HG03135 (cell line): ENCODE results near the gene GSC2.

ENCODE experiments used
- ATAC-seq: cut with Tn5 transposase; IDR thresholded peaks from one replicate; pipeline ENCODE4 v1.9.1; 2021; ENCODE audit warnings: mild to moderate bottlenecking, moderate library complexity; ENCODE audit not compliant: unreplicated experiment

Gene GSC2

DNA sequence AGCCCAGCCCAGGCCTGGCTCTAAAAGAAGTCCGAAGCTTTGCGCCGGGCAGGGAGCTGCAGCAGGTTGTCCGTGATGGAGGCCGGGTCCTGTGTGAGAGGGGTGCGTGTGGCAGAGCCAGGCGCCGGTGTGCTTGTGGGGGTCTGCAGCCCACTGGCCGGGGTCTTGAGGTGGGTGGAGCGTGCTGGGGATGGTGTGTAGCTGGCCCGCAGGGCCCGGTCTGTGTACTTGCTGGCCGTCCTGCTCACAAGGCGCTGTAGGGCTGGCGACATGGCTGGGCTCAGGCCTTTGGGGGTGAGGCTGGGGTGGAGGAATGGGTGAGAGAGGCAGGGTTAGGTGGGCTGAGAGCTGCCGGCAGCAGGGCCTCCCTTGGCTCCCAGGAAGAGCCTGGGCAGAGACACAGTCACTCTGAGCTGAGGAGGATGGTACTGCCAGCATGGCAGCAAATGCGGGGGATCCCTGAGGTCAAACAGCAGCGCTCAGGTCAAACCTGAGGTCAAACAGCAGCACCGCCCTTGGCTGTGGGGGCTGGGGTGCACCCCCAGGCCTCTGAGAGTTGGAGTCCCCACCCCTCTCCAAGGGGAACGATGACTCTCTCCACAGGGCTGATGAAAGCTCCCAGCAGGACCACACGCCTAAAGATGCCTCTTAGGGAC is 15.8 kb downstream of the GSC2 start:
- no peak for ATAC-seq

DNA sequence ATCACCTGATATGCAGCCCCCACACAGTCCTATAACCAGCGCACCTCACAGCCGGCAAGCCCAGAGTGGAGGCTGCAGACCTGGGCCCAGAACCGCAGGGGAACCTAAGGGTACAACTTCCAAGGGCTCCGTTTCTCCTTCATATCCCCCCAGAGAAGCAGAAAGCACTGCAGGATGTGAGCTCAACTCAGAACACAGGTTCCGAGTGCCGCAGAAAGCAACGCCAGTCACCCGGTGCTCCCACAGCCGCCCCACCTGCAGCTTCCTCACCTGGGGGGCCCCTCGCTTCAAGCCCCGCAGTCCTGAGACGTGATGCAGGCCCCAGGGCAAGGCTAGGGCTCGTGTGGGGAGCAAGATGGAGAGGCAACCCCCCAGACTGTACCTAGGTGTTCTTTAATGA is 16.5 kb downstream of the GSC2 start:
- ATAC-seq, result no peak

DNA sequence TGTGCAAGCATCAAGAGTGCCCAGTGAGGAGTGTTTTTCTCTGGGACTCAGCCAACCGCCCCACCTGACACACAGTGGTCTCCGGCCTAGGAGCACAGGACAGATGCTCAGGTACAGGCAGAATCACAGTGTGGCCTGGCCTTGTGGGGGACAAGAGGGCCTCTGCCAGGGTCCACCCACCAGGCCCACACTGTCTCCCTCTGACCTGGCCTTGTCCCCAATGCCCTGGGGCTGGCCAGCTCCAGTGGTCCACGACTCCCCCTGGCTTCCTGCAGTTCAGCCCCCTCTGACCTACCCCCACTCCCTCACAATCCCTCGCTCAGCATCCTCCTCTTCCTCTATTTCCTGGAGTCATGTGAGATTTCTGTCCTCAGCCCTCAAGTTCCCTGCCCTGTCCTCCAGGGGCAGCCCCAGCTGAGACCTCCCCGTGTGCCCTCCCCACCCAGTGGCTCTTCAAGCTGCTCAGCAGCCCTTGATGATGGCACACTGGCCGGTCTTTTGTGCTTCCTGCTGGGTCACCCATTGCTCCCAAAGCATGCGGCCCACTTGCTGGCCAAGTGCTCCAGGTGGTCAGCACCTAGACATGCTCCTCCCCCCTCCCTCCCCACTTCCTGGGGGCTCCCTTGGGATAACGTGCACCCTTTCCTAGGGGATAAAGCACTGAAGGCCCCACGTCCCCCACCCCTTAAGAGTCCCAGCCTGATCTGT is 17.2 kb downstream of the GSC2 start:
- no peak for ATAC-seq

DNA sequence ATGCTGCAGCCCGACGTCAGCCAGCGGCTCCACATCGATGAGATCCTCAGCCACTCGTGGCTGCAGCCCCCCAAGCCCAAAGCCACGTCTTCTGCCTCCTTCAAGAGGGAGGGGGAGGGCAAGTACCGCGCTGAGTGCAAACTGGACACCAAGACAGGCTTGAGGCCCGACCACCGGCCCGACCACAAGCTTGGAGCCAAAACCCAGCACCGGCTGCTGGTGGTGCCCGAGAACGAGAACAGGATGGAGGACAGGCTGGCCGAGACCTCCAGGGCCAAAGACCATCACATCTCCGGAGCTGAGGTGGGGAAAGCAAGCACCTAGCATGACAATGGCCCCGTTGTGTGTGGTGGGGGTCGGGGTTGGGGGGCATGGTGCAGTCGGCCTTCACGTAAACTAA is 17.9 kb downstream of the GSC2 start:
- no peak for ATAC-seq

DNA sequence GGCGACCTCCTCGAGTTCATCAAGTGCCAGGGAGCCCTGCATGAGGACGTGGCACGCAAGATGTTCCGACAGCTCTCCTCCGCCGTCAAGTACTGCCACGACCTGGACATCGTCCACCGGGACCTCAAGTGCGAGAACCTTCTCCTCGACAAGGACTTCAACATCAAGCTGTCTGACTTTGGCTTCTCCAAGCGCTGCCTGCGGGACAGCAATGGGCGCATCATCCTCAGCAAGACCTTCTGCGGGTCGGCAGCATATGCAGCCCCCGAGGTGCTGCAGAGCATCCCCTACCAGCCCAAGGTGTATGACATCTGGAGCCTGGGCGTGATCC is 18.4 kb downstream of the GSC2 start:
- ATAC-seq, result no peak

DNA sequence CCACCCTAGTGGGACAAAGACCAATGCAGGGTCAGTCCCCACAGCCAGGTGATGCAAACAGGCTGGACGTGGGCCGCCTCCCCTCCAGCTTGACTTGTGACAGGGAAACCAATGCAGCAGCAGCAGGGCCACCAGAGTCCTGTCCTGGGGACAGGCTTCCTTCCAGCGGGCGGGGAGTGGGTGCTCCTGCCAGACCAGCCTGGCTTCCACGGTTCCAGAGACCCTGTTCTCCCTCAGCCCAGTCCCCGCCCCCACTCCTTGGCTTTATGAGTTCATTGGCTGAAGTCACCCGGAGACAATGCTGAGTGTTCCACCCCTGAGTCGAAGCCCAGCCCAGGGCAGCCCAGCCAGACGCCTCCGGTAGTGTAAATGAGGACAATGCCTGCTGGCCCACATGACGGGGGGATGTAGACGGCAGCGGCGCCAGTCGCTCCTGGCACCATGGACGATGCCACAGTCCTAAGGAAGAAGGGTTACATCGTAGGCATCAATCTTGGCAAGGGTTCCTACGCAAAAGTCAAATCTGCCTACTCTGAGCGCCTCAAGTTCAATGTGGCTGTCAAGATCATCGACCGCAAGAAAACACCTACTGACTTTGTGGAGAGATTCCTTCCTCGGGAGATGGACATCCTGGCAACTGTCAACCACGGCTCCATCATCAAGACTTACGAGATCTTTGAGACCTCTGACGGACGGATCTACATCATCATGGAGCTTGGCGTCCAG is 19.0 kb downstream of the GSC2 start, which contains the start of gene TSSK2:
TSS of gene TSSK2 (plus strand) at position 350 of the 726 bp plus-strand sequence. CDS start at position 442, 92 bp downstream.
- ATAC-seq, result no peak

DNA sequence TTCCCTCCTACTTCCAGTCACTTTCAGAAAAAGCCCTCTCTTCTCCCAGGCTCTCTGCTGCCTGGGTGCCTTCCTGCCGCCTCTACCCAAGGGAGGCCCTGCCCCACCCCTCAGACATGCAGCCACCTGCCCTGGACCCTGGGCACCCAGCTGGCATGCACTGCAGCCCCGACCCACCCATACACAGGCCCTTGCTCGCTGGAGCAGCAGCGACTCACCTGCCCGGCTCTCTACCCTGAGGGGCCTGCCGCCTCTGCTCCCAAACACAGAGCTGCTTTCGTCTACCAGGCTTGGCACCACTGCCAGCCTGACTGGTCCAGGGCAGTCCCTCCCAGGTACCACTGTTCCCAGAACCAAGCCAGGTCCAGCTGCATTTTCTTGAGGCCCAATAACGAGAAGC is 20.2 kb downstream of the GSC2 start:
- ATAC-seq, result no peak

DNA sequence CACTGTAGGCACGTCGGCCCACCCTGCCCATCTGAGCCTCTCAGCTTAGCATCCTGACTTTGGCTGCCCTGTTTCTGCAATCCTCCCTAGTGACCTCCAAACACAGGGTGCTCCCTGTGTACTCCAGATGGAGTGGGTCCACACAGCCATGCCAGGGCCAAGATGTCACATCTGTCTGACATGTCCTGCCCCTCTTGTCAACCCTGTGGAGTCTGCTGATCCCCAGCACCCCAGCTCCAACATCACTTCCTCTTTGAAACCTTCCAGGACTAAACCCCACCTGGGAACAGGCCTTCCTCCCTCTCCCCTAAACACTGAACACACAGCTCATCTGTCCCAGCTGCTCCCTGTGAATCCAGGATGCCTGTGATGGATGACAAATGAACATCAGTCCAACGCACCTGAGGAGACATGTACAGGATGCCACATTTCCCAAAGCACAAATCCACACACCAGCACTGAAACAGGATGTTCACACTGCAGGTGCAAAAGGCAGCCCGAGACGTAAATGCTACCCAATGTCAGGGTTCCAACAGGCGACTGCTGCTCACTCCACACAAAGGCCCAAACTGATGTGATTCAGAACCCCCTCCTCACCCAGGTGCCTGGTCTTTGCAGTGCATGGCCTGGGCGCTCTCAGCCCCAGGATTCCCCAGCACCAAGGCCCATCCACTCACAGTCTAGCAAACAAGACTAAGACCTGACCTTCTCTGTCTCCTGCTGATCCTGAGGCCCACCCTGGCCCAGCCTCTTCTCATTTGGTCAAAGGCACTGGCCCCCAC is 21.0 kb downstream of the GSC2 start:
- no peak for ATAC-seq

DNA sequence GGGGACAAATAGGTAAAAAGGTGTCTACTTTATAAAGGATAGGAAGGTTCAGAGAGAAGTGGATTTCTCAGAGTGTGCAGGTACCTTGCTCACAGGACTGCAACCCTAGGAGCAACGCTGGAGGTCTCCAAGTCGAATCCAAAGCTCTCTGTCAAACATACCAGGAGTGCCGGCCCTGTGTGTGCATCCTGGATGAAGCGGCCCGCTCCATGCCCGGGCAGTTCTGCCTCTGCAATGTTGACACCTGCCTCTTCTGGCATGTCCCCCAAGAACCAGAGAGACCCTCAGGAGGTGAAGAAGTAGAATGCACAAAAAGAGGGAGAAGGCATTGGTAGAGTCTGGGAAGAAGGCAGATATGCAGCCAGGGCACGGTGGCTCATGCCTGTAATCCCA is 22.1 kb downstream of the GSC2 start:
- ATAC-seq, result no peak

DNA sequence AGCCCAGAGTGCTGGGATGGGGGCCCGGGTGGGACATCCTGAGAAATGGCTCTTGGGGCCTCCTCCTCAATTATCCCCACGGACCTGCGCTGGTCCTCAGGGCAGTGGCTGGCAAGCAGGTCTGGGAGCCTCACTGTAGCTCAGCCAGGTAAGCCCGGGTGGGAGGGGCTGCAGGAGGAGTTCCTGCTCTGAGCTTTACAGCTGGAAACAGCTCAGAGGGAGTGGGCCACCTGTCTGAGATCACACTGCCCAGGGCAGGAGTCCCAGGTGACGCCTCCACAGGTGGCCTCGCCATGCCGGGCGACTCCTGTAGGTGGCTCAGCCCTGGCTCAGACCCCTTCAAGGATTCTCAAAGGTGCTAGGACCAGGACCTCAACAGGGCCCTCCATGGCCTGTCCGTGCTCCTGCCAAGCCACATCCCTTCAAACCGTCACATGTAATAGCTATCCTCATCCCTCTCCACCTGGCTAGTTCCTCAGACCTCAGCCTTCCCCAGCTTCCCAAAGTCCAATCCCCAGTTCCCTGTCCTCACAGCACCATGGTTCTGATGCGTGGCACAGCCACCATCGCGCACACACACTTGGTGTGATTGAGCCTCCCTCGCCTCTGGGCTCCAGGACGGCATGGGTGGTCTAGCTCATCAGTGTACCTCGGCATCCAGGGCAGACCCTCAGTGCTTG is 22.6 kb downstream of the GSC2 start:
- ATAC-seq, result no peak

DNA sequence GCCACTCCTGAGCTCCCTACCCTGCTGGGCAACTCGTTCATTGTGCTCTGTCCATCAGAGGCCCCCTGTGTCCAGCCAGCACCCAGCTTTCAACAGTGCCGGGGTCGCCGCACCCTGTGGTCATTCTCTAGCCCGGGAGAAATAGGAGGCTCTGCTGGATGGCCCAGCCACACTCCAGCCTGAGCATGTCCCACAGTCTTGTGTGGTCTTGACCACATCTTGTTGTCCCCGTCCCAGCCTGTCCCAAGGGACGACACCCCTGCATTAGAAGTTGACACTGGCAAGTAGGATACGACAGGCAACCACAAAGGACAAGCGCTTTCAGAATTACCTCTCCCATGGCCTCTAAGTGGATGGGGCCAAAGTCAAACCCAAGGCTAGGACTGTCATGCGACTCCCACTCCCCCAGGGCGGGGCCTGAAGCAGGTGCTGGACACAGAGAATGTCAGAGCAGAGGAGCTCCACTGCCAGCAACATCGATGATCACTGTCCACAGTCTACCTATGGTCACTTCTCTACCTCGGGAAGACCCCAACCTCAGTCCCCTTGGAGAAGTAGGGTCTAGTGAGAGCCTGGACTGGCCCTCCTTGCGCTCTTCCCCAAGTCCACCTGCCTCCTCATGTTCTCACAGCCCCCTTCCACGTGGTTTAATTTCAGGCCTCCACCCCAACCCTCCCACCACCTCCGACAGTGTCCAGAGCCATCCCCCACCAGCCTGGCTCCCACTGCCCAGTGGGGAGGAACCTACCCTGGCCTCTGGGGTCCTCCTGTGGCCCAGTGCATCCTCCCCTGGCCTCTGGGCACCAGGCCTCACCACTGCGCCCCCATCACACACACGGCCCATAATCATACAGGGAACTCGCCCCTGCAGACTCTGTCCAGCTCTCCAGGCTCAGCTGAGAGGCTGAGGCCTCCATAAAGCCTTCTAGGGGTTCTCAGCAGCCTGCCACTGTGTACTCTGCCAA is 23.5 kb downstream of the GSC2 start:
- no peak for ATAC-seq

DNA sequence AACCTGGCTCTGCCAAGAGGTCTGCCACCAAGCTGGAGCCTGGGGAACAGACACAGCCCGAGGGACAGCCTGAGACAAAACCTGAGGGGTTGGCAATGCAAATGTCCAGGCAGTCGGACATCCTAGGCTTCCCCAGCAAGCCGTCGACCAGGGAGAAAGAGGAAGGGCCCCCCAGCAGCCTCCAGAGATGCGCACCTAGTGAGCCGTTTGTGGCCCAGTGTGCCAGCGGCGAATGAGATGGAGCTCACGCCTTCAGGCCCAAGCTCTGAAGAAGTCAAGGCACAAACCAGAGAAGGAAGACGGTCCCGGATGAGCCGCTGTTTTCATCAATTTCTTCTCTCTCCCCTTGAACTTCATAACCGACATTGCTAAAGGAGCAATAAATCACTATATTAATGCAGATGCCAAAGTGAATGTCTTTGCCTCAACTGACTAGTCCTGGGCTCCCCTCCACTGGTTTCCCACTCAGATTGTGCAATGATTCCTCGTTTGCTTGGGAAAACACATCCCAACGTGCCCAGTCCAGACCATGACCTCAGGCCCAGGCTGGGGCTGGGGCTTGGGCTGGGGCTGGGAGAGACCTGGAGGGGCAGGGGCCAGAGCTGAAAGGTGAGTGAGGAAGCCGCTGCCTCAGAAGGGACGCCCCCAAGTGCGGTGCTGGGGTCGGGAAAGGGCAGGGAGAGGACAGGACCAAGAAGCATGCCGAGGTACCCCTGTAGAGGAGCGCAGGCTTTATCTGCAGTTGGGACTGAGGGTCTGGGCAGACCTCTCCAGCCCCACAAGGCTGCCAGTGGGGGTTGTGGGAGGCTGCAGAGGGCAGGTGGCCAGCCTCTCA is 24.4 kb downstream of the GSC2 start:
- ATAC-seq, result no peak

DNA sequence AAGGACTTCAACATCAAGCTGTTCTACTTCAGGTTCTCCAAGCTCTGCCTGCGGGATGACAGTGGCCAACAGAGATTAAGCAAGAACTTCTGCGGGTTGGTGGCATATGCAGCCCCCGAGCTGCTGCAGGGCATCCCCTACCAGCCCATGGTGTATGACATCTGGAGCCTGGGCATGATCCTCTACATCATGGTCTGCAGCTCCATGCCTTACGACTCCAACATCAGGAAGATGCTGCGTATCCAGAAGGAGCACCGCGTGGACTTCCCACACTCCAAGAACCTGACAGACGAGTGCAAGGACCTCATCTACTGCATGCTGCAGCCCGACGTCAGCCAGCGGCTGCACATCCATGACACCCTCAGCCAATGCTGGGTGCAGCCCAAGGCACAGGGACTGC is 25.1 kb downstream of the GSC2 start:
- no peak for ATAC-seq

DNA sequence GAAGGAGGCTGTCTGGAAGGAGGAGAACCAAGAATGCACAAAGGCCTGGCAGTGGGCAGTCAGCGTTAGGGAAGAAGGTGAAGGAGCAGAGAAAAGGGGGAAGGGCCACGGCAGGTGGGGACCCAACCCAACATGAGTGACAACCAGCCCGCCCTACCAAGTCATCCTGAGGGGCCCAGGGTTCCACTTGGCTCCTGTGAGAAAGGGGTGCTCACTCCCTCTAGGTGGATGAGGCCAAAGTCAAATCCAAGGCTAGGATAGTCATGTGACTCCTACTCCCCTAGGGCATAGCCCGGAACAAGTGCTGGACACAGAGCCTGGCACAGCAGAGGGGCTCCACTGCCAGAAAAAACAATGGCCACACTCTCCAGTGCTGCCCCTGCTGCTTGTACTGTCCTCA is 25.7 kb downstream of the GSC2 start:
- no peak for ATAC-seq

DNA sequence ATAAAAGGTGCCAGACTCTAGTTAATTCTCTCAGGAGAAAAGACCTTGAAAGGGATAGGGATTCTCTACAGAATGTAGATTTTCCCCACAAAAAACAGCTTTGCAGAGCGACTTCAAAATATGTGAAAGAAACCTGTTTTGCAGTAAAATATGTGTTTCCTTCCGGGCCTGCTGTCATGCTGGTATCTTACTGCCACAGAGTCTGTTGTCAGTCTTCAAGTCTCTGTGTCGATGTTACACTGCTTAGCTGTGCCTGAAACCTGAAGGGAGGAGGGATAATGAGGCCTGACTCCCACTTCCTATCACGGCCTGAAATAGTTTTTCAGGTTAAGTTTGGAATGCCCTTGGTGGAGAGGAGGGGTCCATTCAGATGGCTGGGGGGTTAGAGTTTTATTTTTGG is 26.2 kb downstream of the GSC2 start:
- no peak for ATAC-seq

DNA sequence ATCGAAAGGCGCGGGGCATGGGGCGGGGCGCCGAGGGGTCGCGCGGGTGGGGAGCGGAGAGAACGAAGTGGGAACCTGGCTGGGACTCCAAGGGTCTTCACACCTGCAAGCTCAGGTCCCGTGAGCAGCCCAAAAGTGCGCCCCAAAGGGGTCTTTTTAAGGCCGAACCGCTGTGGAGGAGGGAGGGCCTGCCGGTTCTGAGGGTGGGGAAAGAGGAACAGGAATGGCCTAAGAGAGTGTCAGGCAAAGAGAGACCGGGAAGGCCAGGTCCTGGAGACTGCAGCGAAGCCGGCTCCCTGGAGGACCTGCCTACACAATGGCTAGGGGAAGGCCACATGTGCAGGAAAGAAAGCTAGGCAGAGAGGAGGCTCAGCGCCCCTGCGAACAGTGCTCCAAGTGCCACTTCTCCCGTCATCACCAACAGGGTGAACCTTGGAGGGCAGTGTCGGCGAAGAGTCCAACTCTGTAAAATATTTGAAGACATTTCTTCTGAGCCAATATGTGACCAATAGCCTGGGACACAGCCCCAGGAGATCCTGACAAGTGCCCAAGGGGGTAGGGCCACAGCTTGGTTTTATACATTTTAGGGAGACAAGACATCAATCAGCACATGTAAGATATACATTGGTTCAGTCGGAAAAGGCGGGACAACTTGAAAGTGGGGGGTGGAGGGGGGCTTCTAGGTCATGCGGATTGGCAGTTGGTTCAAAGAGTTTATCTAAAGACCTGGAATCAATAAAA is 27.2 kb downstream of the GSC2 start:
- no peak for ATAC-seq

DNA sequence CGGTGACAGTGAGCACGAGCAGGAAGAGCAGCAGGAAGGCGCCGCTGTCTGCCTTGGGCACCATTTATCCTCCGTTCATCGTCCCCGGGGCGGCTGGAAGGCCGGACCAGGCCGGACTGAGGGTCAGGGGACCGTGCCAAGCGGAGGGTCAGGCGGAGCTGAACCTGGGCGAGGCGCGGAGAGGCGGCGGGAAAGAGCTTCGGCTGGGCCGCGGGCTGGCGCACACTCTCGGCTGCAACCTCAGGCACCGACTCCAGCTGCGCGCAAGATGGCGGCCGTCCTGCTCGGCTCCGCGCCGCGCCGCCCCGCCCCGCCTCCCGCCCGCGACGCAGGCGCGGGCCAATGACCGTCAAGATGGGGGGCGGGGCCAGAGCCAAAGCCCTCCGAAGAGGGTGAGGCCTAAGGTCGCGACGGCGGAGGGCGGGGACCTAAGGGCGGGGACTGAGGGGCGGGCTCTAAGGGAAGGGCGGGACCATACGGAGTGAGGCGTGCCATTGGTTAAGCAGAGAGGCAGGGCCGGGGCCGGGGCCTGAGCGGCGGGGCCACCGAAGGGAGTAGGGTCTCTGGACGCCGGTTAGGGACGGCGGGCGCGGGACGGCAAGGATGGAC is 27.8 kb downstream of the GSC2 start, which contains the start of gene DGCR2:
TSS of gene DGCR2 (minus strand) at position 270 of the 609 bp plus-strand sequence. CDS start at position 64, 206 bp downstream.
- ATAC-seq, result peak; percentile 74
